Activated naive CD8-positive, alpha-beta T cell treated with anti-CD3 and anti-CD28 coated beads for 36 hours (primary cell): ENCODE results near the gene HIC2. TPM values are rescaled to one million over a fixed set of nuclear protein-coding genes. Genes with fewer than 3 reads are reported as not detected.
"Not testable (repeated sequence)": the region's sequence is repeated elsewhere in the genome, so short reads cannot be mapped to it uniquely, and the experiment has no call there.

ENCODE experiments used
- DNase-seq: peaks from one replicate; pipeline ENCODE4 v3.0.0; 2021
- H3K27ac Mint-ChIP-seq: one replicate; pipeline ENCODE4 v1.8.0; 2022; ENCODE audit warnings: mild to moderate bottlenecking, moderate library complexity, mixed read lengths
- H3K27me3 Mint-ChIP-seq: one replicate; pipeline ENCODE4 v1.8.0; 2022; ENCODE audit warnings: mild to moderate bottlenecking, mixed read lengths
- H3K36me3 Mint-ChIP-seq: one replicate; pipeline ENCODE4 v1.8.0; 2021; ENCODE audit warnings: mild to moderate bottlenecking, mixed read lengths
- H3K4me1 Mint-ChIP-seq: one replicate; pipeline ENCODE4 v1.8.0; 2021; ENCODE audit warnings: mixed read lengths
- H3K4me3 Mint-ChIP-seq: one replicate; pipeline ENCODE4 v1.8.0; 2022; ENCODE audit warnings: mild to moderate bottlenecking, moderate library complexity, mixed read lengths
- H3K9me3 Mint-ChIP-seq: one replicate; pipeline ENCODE4 v1.8.0; 2022; ENCODE audit warnings: mixed read lengths
- total RNA-seq, 2 experiments: library from RNA; stranded (reverse); gene quantifications; one replicate each; pipeline ENCODE4 v1.2.3, GENCODE V29; 2021

HIC2 gene
- total RNA-seq, 2 experiments from 2014 or later = 5.4 to 5.8 TPM

DNA sequence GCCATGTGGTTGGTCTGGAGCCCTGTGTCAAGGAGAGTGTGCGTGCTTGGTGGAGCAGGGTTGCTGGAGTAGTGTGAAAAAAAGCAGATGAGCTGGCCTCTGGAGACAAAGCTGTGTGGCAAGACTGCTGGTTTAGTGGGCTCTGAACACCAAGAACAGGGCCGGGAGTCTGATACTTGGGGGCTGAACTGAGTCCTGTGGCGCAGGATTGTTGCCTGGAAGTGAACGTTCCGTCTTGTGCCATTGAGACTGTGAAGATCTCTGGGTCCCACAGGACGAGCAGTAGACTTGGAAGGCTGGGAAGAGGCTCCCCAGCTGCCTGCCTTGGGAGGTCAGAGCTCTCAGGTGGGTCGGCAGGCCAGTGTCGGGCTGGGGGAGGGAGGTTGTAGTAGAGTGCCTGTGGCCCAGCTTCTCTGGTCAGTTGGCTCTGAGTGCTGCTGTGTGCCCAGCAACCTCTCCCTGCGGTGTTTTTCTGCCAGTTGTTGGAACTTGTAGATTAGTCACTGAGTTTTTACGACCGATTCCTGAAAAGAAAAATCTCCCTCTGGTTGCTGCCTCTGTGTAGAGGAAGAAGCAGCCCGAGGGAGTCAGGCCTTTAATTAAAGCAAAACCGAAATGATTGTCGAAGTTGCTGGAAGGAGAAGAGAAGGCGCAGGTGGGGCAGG lies 1.9 kb downstream of the HIC2 start:
- not testable (repeated sequence) for H3K27me3 Mint-ChIP-seq, DNase-seq, H3K9me3 Mint-ChIP-seq, H3K4me3 Mint-ChIP-seq, H3K4me1 Mint-ChIP-seq, H3K27ac Mint-ChIP-seq, H3K36me3 Mint-ChIP-seq

- H3K4me1 Mint-ChIP-seq, DNase-seq, H3K4me3 Mint-ChIP-seq: not testable (repeated sequence)
Measured at GRCh38 chr22:21420180-21420763, 3.1 kb downstream of the HIC2 start.

DNA sequence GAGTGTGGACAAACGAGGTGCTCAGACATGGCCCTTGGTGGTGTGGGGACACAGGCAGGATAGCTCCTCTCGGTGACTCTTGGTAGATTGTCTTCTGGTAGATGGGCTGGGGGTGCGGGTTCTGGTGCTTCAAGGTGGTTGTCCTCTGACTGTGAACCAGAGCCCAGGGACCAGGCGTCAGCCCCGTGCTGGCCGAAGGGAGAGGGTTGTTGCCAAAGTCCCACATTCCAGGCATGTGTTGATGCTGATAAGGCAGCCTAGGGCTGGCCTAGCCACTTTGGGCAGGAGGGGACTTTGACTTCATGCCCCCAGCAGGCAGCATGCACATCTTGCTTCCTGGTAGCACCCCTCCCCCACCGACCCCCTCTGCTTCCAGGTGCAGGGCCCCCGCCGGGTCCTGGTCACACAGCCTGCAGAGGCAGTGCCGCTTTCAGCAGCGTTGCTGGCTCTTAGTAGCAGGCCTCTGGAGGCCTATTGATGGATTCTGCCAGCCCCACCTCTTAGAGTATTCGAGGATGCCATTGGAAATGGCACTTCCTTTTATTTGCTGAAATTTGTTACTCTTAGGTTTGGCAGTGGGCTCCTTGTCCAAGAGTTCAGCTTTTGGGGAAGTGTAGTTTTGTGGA lies 7.0 kb downstream of the HIC2 start:
- H3K27ac Mint-ChIP-seq, H3K36me3 Mint-ChIP-seq, DNase-seq, H3K4me1 Mint-ChIP-seq, H3K4me3 Mint-ChIP-seq, H3K9me3 Mint-ChIP-seq, H3K27me3 Mint-ChIP-seq: not testable (repeated sequence)

More at GRCh38 chr22:21420180-21420763, 3.1 kb downstream of the HIC2 start:
- not testable (repeated sequence) for H3K36me3 Mint-ChIP-seq, H3K9me3 Mint-ChIP-seq, H3K27me3 Mint-ChIP-seq, H3K27ac Mint-ChIP-seq

- H3K4me1 Mint-ChIP-seq, H3K27ac Mint-ChIP-seq, DNase-seq, H3K4me3 Mint-ChIP-seq, H3K36me3 Mint-ChIP-seq, H3K27me3 Mint-ChIP-seq, H3K9me3 Mint-ChIP-seq: not testable (repeated sequence)
Measured at GRCh38 chr22:21434378-21435233, 17.4 kb downstream of the HIC2 start.

GRCh38 chr22:21435998-21436810 lies 19.0 kb downstream of the HIC2 start:
- H3K9me3 Mint-ChIP-seq, H3K27ac Mint-ChIP-seq, H3K36me3 Mint-ChIP-seq, H3K4me1 Mint-ChIP-seq, H3K4me3 Mint-ChIP-seq, H3K27me3 Mint-ChIP-seq, DNase-seq: not testable (repeated sequence)

DNA sequence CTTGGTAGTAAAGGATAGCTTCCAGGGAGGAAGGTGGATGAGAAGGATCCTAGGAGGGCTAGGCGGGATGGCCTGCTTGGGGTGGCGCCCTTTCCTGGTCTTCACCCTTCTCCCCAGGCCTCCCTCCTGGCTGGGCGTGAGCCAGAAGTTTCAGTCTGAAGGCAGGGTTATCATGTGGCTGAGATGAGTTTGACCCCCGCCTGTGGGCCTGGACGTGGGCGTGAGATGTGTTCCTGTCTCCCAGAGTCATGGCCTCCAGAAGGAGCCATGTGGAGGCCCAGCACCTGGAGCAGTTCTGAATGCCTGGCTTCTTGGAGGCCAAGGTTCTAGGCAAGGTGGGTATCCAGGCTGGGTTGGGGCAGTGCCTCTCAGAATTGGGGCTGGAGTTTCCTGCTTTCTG lies 20.8 kb downstream of the HIC2 start:
- H3K27me3 Mint-ChIP-seq, H3K27ac Mint-ChIP-seq, H3K9me3 Mint-ChIP-seq, H3K36me3 Mint-ChIP-seq, H3K4me3 Mint-ChIP-seq, H3K4me1 Mint-ChIP-seq, DNase-seq: not testable (repeated sequence)

DNA sequence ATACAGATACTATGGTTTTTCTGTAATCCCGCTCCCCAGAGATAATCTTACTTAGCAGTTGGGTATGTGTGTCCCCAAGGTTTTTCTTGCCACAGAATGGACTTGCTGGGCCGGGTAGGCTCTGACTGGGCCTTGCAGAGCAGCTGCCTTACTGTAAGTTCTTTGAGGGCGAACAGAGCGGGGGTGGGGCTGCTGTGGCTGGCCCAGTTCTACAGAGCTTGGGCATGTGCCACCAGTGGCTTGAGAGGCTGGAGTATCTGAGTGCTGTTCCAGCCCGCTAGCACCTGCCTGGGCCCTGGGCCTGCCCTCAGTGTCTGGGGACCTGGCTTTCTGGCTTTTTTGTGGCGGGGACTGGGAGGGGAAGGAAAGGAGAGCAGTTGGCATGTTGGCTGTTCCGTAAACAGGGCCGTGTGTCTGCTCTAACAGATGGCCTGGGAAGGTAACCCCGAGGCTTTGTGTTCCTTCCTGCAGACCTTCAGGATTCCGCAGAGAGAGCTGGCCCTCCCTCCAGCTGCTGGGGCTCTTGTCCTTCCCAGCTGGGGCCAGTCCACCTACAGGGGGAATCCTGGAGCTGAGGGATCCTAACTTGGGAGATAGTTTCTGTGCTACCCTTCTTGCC lies 23.0 kb downstream of the HIC2 start:
- not testable (repeated sequence) for H3K36me3 Mint-ChIP-seq, DNase-seq, H3K27ac Mint-ChIP-seq, H3K4me1 Mint-ChIP-seq, H3K4me3 Mint-ChIP-seq, H3K27me3 Mint-ChIP-seq, H3K9me3 Mint-ChIP-seq

- not testable (repeated sequence) for DNase-seq, H3K4me1 Mint-ChIP-seq, H3K36me3 Mint-ChIP-seq, H3K27ac Mint-ChIP-seq, H3K9me3 Mint-ChIP-seq, H3K4me3 Mint-ChIP-seq, H3K27me3 Mint-ChIP-seq
Measured at GRCh38 chr22:21440676-21441075, 23.5 kb downstream of the HIC2 start.

- H3K36me3 Mint-ChIP-seq, H3K27ac Mint-ChIP-seq, H3K4me1 Mint-ChIP-seq, H3K27me3 Mint-ChIP-seq, H3K4me3 Mint-ChIP-seq, DNase-seq, H3K9me3 Mint-ChIP-seq: not testable (repeated sequence)
Measured at GRCh38 chr22:21441170-21441569, 24.0 kb downstream of the HIC2 start.

- H3K4me3 Mint-ChIP-seq, H3K27ac Mint-ChIP-seq, H3K9me3 Mint-ChIP-seq, H3K36me3 Mint-ChIP-seq, H3K4me1 Mint-ChIP-seq, H3K27me3 Mint-ChIP-seq, DNase-seq: not testable (repeated sequence)
Measured at GRCh38 chr22:21442123-21442522, 25.0 kb downstream of the HIC2 start.

- not testable (repeated sequence) for H3K36me3 Mint-ChIP-seq, H3K9me3 Mint-ChIP-seq, H3K4me3 Mint-ChIP-seq, H3K4me1 Mint-ChIP-seq, DNase-seq, H3K27me3 Mint-ChIP-seq, H3K27ac Mint-ChIP-seq
Measured at GRCh38 chr22:21442646-21443045, 25.5 kb downstream of the HIC2 start.

GRCh38 chr22:21443057-21443734 lies 26.0 kb downstream of the HIC2 start:
- no peak overlapping the region for H3K27ac Mint-ChIP-seq
- no peaks in the 10 kb centered on the region for H3K4me1 Mint-ChIP-seq
- DNase-seq = no peak
- no peaks in the 10 kb centered on the region for H3K27me3 Mint-ChIP-seq
- H3K36me3 Mint-ChIP-seq = no peaks in the 10 kb centered on the region
- no peaks in the 10 kb centered on the region for H3K9me3 Mint-ChIP-seq
- H3K4me3 Mint-ChIP-seq = no peak overlapping the region

- Mint-ChIP-seq H3K4me1 (no peaks in the 10 kb centered on the region), H3K27ac (no peak overlapping the region), H3K4me3 (no peak overlapping the region), H3K27me3 (no peaks in the 10 kb centered on the region), H3K36me3 (no peaks in the 10 kb centered on the region), H3K9me3 (no peaks in the 10 kb centered on the region)
- DNase-seq = no peak
Measured at GRCh38 chr22:21443735-21444421, 26.7 kb downstream of the HIC2 start.
